Occipital lobe (tissue), 2 donors: ENCODE data around the gene HMG20A. TPM values are rescaled to one million over a fixed set of nuclear protein-coding genes. Genes with fewer than 3 reads are reported as not detected.

Experiments
- DNase-seq: peaks from one replicate; lab custom pipeline; 2025; lab: John Stamatoyannopoulos, UW
- total RNA-seq: library from RNA; depleted of rRNA; stranded (reverse); fragments of >200 nt; gene quantifications from one replicate; pipeline ENCODE4 v1.2.3, GENCODE V29; 2014

The HMG20A gene
- total RNA-seq, 1 donor from 2014 or later: 41.6 TPM

GRCh38 chr15:77497110-77497737, 76.5 kb downstream of the HMG20A start:
- DNase-seq: peak; percentile 91

- peak; percentile 60 for DNase-seq
Measured at GRCh38 chr15:77497942-77498361, 77.3 kb downstream of the HMG20A start.

GRCh38 chr15:77499087-77499760, 78.5 kb downstream of the HMG20A start:
- DNase-seq: no peak

- DNase-seq: no peak
Measured at GRCh38 chr15:77500989-77501388, 80.3 kb downstream of the HMG20A start.

- no peak for DNase-seq
Measured at GRCh38 chr15:77502379-77503095, 81.8 kb downstream of the HMG20A start.

GRCh38 chr15:77503240-77503639, 82.6 kb downstream of the HMG20A start:
- DNase-seq: no peak

- DNase-seq: no peak
Measured at GRCh38 chr15:77503764-77504163, 83.1 kb downstream of the HMG20A start.

- DNase-seq: no peak
Measured at GRCh38 chr15:77504306-77504705, 83.6 kb downstream of the HMG20A start.

- DNase-seq: no peak
Measured at GRCh38 chr15:77504871-77505270, 84.2 kb downstream of the HMG20A start.

GRCh38 chr15:77505556-77505955, 84.9 kb downstream of the HMG20A start:
- no peak for DNase-seq

GRCh38 chr15:77506311-77507142, 85.8 kb downstream of the HMG20A start:
- no peak for DNase-seq

- DNase-seq: no peak
Measured at GRCh38 chr15:77507143-77507897, 86.6 kb downstream of the HMG20A start.

GRCh38 chr15:77507911-77508310, 87.2 kb downstream of the HMG20A start:
- DNase-seq: peak; percentile 42

GRCh38 chr15:77508541-77509243, 88.0 kb downstream of the HMG20A start:
- DNase-seq: no peak

GRCh38 chr15:77510066-77511057, 89.7 kb downstream of the HMG20A start:
- no peak for DNase-seq

- no peak for DNase-seq
Measured at GRCh38 chr15:77511869-77512268, 91.2 kb downstream of the HMG20A start.

GRCh38 chr15:77513226-77513625, 92.5 kb downstream of the HMG20A start:
- DNase-seq: no peak

- DNase-seq: no peak
Measured at GRCh38 chr15:77514641-77515402, 94.1 kb downstream of the HMG20A start.
